LoVo (cell line): Measurements from ENCODE around the gene RARRES2.
A peak's percentile ranks its signal among the peaks of the same experiment; 100 is the strongest.
"Not testable (repeated sequence)": the region's sequence is repeated elsewhere in the genome, so short reads cannot be mapped to it uniquely, and the experiment has no call there.

Experiments
- DNase-seq: peaks from one replicate; pipeline ENCODE4 v3.0.0-alpha.2; 2016; ENCODE audit warnings: low spot score

The RARRES2 gene

GRCh38 chr7:150341263-150342120 lies at the start of gene RARRES2:
Gene RARRES2, minus strand, starts transcription at chr7:150341629. Its CDS starts 1,020 bp downstream, at chr7:150340609.
- DNase-seq, result no peak

GRCh38 chr7:150390205-150390604 lies 48.8 kb upstream of the RARRES2 start:
- no peak for DNase-seq

DNA sequence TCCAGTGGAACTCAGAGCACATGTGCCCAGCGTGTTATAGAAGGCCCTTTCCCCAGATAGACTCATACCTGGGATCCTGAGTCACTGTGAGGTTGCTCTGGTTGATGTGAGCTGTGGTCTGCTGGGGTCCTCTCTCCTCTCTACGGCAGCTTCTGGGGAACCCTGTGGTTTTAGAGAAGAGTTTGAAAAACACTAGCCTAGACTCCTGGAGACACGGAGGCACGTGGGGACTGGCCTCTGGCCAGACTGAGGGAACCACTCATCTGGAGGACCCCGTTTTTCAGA lies 48.0 kb upstream of the RARRES2 start:
- DNase-seq, result no peak

DNA sequence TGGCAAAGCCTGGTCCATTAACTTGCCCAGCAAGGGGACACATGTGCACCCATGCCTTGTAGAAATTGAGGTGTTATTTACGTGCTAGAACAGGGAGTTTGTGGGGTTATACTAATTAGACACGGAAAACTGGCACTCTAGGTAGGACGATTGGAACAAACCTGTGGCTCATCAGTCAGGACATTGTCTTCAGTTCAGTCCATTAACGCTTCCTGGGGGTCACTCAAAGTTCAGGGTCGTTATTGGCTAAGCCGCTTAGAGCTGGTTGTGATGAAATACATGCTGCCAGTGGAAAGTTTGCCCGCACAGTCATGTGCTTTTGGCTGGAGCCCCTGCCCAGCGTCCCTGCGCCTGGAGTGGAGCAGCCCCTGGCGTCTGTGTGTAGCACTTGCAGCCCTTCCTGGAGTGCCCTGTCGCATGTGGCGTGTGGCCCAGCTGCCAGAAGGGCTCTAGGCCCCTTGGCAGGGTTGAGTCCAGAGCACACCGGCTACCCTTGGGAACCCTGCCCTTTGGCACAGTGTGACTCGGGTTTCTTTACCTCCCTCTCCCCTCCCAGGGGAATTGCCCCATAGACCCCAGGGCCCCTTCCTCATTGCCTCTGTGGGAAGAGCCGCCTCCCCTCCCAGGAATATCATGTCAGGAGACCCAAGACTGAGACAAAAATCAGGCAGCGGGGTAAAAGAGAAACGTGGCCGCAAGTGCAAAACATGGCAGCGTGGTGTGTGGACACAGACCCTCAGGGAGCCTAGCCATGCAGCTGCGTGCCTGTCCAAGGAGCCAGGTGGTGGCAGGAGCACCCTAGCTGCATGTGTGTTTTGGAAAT lies 47.5 kb upstream of the RARRES2 start:
- no peak for DNase-seq

GRCh38 chr7:150388306-150388705 lies 46.9 kb upstream of the RARRES2 start:
- no peak for DNase-seq

GRCh38 chr7:150385884-150386283 lies 44.5 kb upstream of the RARRES2 start:
- not testable (repeated sequence) for DNase-seq

GRCh38 chr7:150385302-150385723 lies 43.9 kb upstream of the RARRES2 start:
- DNase-seq, result no peak

- no peak for DNase-seq
These were observed 43.2 kb upstream of the RARRES2 start for GRCh38 chr7:150384406-150385301.

- no peak for DNase-seq
These were observed 42.4 kb upstream of the RARRES2 start for GRCh38 chr7:150383710-150384397.

GRCh38 chr7:150382844-150383225 lies 41.4 kb upstream of the RARRES2 start:
- DNase-seq, result no peak

- no peak for DNase-seq
These were observed 40.9 kb upstream of the RARRES2 start for GRCh38 chr7:150382123-150382843.

GRCh38 chr7:150381785-150382122 lies 40.3 kb upstream of the RARRES2 start:
- DNase-seq, result no peak

DNA sequence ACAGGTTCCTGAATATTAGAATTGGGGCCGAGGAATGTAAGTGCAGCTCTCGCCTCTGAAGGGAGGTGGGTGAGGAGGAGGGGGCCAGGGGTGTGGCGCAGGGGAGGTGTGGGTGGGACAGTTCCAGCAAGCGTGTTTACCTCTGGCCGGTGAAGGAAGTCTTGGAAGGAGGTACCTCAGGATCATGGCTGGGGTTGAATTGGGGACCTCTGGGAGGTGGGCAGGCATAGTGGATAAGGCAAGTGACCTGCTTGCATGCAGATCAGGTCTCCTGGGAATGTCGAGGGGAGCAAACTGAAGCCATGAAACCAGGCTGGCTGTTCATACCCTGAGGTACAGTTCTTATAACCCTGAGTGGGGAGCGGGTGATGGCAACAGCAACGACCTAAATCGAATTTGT lies 39.7 kb upstream of the RARRES2 start:
- no peak for DNase-seq

DNA sequence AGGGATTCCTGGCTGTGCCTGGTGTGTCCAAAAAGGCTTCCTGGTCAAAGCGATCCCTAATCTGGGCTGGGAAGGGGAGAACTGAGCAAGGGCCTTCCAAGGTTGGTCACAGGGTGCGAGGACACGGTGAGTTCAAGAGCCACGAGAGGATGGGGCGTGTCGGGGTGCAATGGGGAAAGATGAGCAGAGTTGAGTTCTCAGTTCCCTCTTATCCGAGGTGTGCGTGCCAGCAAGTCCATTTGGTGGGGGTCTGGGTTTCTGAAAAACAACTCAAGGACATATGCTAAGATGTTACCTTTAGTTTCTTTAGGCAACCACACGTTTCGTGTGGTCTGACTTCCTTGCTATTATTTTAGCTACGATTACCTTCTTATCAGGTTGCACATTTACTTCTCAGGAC lies 39.0 kb upstream of the RARRES2 start:
- no peak for DNase-seq

DNA sequence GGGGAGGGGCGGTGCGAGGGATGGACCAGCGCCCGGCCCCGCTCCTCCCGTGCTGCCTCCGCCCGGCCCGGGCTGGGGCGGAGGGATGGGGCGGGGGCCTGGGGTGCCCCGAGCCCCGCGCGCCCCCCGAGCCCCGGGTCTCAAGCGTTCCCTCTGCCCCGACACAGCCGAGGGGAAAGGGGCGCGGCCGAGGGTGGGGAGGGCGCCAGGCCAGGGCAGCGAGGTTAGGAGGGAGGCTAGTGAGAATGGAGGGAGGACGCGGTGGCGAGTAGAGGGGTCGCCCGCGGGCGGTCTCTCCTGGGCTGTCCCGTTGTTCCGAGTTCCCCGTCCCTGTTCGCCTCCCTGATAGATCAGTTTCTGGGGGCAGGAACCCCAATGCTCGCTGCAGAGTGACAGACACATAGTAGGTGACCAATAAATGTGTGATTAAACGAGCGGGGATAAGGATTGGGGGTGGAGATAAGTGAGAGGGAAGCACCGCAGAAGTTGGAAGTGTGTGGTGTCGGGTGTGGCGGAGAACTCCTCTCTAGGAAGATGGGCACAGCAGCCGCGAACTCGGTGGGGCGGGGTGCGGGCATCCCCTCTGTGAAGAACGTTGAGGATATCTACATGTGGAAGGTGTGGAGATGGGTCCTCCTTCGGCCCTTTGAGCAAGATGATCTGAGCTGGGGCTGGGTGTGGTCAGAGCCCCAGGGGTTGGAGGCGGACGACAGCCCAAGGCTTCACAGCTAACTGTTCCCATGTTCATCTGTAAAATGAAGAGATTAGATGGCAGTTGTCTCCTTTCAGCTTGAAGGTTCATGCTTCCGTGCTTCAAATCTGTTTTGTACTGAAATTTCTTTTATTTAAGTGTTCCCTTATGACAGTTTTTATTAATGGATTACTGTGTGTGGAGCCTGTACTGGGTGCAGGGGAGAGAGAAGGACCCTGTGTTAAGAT lies 38.3 kb upstream of the RARRES2 start:
- peak; percentile 25 for DNase-seq

DNA sequence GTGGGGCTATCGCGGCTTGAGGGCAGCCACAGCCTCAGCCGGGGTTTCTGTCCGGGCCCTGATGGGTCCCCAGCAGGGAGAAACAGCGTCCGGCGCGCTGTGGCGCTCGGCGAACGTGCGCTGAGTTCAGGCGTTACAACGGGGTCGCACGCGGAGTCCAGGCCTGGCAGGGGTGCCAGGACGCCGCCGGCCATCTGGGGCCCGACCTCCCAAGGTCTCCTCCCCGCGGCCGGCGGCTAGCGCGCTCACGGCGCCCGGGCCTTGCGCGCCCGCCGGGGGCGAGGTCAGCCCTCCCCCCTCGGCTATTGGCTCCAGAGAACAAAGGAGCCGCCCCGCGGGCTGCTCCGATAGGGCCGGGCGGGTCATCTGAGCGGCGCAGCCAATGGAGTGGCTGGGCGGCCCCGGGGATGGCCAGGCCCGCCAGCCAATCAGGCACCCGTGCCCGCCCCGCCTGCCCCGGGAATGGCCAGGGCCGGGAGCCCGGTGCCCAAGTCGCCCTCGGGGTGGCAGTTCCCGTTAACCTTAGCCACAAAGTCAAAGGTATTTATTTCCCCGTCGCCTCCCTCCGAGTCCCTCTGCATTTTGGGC lies 37.5 kb upstream of the RARRES2 start, which contains the start of gene ZNF775:
ZNF775 (plus strand) TSS at position 478 of the 588 bp plus-strand sequence. CDS start 9,141 bp downstream, outside the sequence.
- DNase-seq, result peak; percentile 100

DNA sequence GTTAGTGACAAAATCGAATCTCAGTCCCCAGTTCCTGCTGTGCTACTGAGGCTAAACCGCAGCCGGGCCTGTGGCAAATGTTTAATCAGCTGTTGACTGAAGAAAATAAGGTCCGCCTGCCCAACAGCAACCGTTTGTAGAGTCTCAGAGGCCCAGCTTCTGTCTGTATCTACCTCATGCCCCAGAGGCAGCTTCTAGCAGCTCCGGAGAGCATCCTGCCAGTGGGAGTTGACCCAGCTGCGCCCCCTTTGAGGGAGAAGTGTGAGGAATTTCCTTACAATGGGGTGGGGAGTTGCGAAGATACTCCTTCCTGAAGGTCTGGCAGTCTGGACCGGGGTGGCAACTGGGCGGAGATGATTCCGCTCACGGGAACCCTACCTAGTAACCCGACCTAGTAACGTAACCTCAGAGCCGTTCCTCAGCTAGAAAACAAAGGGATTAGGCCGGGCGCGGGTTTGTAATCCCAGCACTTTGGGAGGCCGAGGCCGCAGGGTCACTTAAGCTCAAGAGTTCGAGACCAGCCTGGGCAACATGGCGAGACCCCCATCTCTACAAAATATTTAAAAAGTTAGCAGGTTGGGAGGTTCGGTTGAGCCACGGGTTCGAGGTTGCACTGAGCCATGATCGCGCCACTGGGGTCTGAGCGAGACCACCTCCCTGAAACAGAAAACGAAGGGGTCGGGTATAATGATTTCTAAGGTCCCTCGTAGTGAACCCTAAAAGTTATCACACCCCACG lies 36.9 kb upstream of the RARRES2 start:
- DNase-seq, result peak; percentile 85

DNA sequence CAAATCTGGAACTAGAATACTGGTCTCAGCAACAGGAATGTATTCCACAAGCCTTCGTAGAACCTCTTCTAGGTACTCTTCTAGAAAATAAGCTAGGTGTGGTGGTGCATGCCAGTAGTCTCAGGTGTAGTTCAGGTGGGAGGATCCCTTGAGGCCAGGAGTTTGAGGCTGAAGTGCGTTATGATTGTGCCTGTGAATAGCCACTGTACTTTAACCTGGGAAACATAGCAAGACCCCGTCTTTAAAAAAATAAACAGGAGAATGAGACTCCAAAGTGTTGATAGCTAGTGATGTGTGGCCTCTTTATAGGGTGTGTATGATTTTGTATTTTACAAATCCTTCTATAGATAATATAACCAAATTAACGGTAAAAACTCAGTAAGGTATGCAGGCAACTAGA lies 36.2 kb upstream of the RARRES2 start:
- peak; percentile 49 for DNase-seq

DNA sequence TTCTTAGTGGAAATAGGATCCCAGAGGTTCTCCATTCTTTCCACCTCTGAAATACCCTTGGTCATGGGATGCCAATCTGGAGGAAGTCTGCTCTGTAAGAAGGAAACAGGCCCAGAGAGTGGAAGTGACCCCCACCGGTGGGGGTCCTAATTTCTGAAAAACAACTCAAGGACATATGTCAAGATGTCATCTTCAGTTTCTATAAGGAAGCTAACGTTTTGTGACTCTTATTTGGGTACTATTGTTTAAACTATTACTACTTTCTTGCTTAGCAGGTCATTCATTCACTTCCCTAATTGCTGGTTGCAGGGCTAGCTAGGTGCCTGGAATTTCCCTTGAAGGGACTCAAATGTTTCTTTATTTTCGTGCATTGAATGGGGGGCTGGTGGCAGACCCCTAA lies 35.8 kb upstream of the RARRES2 start:
- no peak for DNase-seq
